Transverse colon (tissue), 4 donors: Measurements from ENCODE around the gene P3H1.

Source experiments
- POLR2A ChIP-seq: fragments of 450-650 bp; IDR thresholded peaks from one replicate; pipeline ENCODE4 v1.6.1; 2016; ENCODE audit warnings: antibody characterized with exemption, mild to moderate bottlenecking, moderate library complexity
- POLR2AphosphoS5 ChIP-seq, 3 donors: sonication (generic); formaldehyde crosslinking; IDR thresholded peaks; one replicate each; pipeline ENCODE4 v1.6.1; 2016; ENCODE audit warnings: antibody characterized with exemption in 3 of 3
- TF ChIP-seq, protein P1 (sequence below), 5 experiments: fragments of 200-600 bp in 3 of 5; fragments of 450-650 bp in 2 of 5; sonication (generic) in 3 of 5; IDR thresholded peaks; 1 replicate in 2 of 5; 2 replicates in 3 of 5; pipeline ENCODE4 v1.5.1; 2016 to 2017; ENCODE audit warnings: antibody characterized with exemption in 5 of 5, inconsistent platforms in 3 of 5, mild to moderate bottlenecking in 2 of 5, moderate library complexity in 1 of 5

DNA sequence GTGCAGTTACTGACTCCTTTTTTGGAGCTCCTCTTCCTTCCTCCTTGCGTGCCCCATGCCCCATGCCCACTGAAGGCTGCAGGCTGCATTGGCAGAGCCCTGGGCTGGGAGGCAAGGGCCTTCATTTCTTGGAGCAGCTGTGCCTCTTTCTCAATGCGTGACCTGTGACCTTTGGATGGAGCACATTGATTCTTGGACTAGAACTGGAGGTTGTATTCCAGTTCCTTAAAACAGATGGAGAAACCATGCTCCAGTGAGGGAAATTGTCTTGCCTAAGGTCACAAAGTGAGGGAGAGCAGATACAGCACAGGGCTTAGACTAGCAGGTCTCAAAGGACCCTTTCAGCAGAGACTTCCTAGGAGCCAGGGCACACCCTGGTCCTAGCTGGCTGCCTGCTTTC lies 27.0 kb upstream of the P3H1 start:
- TF ChIP-seq, protein P1, sequence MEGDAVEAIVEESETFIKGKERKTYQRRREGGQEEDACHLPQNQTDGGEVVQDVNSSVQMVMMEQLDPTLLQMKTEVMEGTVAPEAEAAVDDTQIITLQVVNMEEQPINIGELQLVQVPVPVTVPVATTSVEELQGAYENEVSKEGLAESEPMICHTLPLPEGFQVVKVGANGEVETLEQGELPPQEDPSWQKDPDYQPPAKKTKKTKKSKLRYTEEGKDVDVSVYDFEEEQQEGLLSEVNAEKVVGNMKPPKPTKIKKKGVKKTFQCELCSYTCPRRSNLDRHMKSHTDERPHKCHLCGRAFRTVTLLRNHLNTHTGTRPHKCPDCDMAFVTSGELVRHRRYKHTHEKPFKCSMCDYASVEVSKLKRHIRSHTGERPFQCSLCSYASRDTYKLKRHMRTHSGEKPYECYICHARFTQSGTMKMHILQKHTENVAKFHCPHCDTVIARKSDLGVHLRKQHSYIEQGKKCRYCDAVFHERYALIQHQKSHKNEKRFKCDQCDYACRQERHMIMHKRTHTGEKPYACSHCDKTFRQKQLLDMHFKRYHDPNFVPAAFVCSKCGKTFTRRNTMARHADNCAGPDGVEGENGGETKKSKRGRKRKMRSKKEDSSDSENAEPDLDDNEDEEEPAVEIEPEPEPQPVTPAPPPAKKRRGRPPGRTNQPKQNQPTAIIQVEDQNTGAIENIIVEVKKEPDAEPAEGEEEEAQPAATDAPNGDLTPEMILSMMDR (IDR thresholded peaks at IDR 0.05), result no peak
- no peak for TF ChIP-seq POLR2AphosphoS5 (IDR thresholded peaks at IDR 0.05)
- TF ChIP-seq POLR2A, result no peak
